Breast epithelium (tissue), 4 donors: ENCODE data around the gene ALDH1A1. TPM values are rescaled to one million over a fixed set of nuclear protein-coding genes. Genes with fewer than 3 reads are reported as not detected.

Experiments
- DNase-seq, 2 donors: peaks; one replicate each; pipeline ENCODE4 v3.0.0-alpha.2; 2019; ENCODE audit warnings: low spot score in 2 of 2
- H3K27ac ChIP-seq, 2 donors: fragments of 200-600 bp; sonication (generic) in 1 of 2; one replicate each; pipeline ENCODE4 v1.5.1; 2016 to 2019; ENCODE audit warnings: mild to moderate bottlenecking in 1 of 2
- H3K27me3 ChIP-seq, 2 donors: fragments of 200-600 bp; sonication (generic) in 1 of 2; one replicate each; pipeline versions ENCODE4 v1.5.1 to v1.6.0; 2017 to 2019; ENCODE audit warnings: control low read depth in 1 of 2, mild to moderate bottlenecking in 1 of 2
- H3K36me3 ChIP-seq: fragments of 200-600 bp; one replicate; pipeline ENCODE4 v1.5.1; 2019
- H3K4me1 ChIP-seq, 2 donors: fragments of 200-600 bp; sonication (generic); one replicate each; pipeline ENCODE4 v1.5.1; 2016 to 2019; ENCODE audit warnings: control low read depth in 1 of 2
- H3K4me3 ChIP-seq, 3 donors: fragments of 200-600 bp; sonication (generic); 1 replicate in 2 of 3; 2 replicates in 1 of 3; pipeline ENCODE4 v1.5.1; 2016 to 2019; ENCODE audit warnings: mild to moderate bottlenecking in 3 of 3, moderate library complexity in 2 of 3
- H3K9me3 ChIP-seq, 2 donors: fragments of 200-600 bp; sonication (generic) in 1 of 2; one replicate each; pipeline ENCODE4 v1.5.1; 2016 to 2019; ENCODE audit warnings: control low read depth in 1 of 2
- CTCF ChIP-seq, 3 donors: fragments of 450-650 bp; IDR thresholded peaks; one replicate each; pipeline ENCODE4 v1.5.1; 2016 to 2017; ENCODE audit warnings: antibody characterized with exemption in 3 of 3, mild to moderate bottlenecking in 3 of 3, moderate library complexity in 3 of 3
- POLR2A ChIP-seq: fragments of 450-650 bp; IDR thresholded peaks from one replicate; pipeline ENCODE4 v1.6.1; 2016; ENCODE audit warnings: antibody characterized with exemption, mild to moderate bottlenecking, moderate library complexity
- POLR2AphosphoS5 ChIP-seq, 3 donors: sonication (generic); formaldehyde crosslinking; IDR thresholded peaks; one replicate each; pipeline ENCODE4 v1.6.1; 2017; ENCODE audit warnings: antibody characterized with exemption in 3 of 3
- intact Hi-C: fragments of 100-400 bp; cut with DNase I; formaldehyde crosslinking; loops from one replicate; pipeline ENCODE4 v1.15.1; 2023; ENCODE audit warnings: low total_unique reads
- total RNA-seq, 3 donors: library from RNA; depleted of rRNA; stranded (reverse); fragments of >200 nt; gene quantifications; one replicate each; pipeline ENCODE4 v1.1.0, GENCODE V29; 2016

Gene ALDH1A1
- total RNA-seq, 3 donors from 2014 or later, result 67.2 to 233 (median 80.1) TPM

GRCh38 chr9:72954431-72955125 lies 1.7 kb upstream of the ALDH1A1 start:
- no peak for DNase-seq
- H3K4me3 ChIP-seq, result no peak overlapping the region
- H3K36me3 ChIP-seq, result no peaks in the 10 kb centered on the region
- intact Hi-C loops, result no loop called here
- H3K4me1 ChIP-seq, result no peaks in the 10 kb centered on the region
- H3K27ac ChIP-seq, result peak overlapping the region; percentile 52 to 68
- TF ChIP-seq POLR2A (no peak), CTCF (IDR thresholded peaks at IDR 0.05) (no peak), POLR2AphosphoS5 (IDR thresholded peaks at IDR 0.05) (peak in 2 of 3 donors; percentile 70 to 93)
- no peaks in the 10 kb centered on the region for H3K27me3 ChIP-seq
- H3K9me3 ChIP-seq, result peaks cover 0 to 10% of the 10 kb centered on the region in 2 donors

- Histone ChIP-seq H3K27me3 (no peaks in the 10 kb centered on the region), H3K36me3 (no peaks in the 10 kb centered on the region), H3K27ac (peak overlapping the region; percentile 19 to 59), H3K4me1 (no peaks in the 10 kb centered on the region), H3K4me3 (peak overlapping the region; percentile 37 to 55 (median 41)), H3K9me3 (no peaks in the 10 kb centered on the region)
- DNase-seq, result no peak
- intact Hi-C loops, result no loop called here
- TF ChIP-seq CTCF (IDR thresholded peaks at IDR 0.05), result no peak
- TF ChIP-seq POLR2A, result no peak
- no peak for TF ChIP-seq POLR2AphosphoS5 (IDR thresholded peaks at IDR 0.05)
These were observed 517 bp downstream of the ALDH1A1 start for GRCh38 chr9:72952381-72952690.

GRCh38 chr9:72951520-72952380 lies 1.1 kb downstream of the ALDH1A1 start:
- H3K4me3 ChIP-seq, result peak overlapping the region; percentile 37 to 55 (median 41)
- DNase-seq, result no peak
- intact Hi-C loops, result loop anchor here (2.0 kb wide), 1 partner anchor 47 kb away; no protein-coding TSS in a partner anchor
- no peaks in the 10 kb centered on the region for H3K9me3 ChIP-seq
- H3K27me3 ChIP-seq, result no peaks in the 10 kb centered on the region
- H3K36me3 ChIP-seq, result no peaks in the 10 kb centered on the region
- TF ChIP-seq POLR2AphosphoS5 (IDR thresholded peaks at IDR 0.05), result no peak
- TF ChIP-seq CTCF (IDR thresholded peaks at IDR 0.05), result no peak
- no peak for TF ChIP-seq POLR2A
- no peaks in the 10 kb centered on the region for H3K4me1 ChIP-seq
- H3K27ac ChIP-seq, result peak overlapping the region; percentile 19 to 59

- no peak for DNase-seq
- no peaks in the 10 kb centered on the region for H3K36me3 ChIP-seq
- intact Hi-C loops, result loop anchor here (2.0 kb wide), 1 partner anchor 46 kb away; no protein-coding TSS in a partner anchor
- peak overlapping the region; percentile 37 to 55 (median 41) for H3K4me3 ChIP-seq
- H3K9me3 ChIP-seq, result no peaks in the 10 kb centered on the region
- H3K27ac ChIP-seq, result no peak overlapping the region
- TF ChIP-seq CTCF (IDR thresholded peaks at IDR 0.05) (no peak), POLR2A (no peak), POLR2AphosphoS5 (IDR thresholded peaks at IDR 0.05) (no peak)
- H3K27me3 ChIP-seq, result no peaks in the 10 kb centered on the region
- no peaks in the 10 kb centered on the region for H3K4me1 ChIP-seq
These were observed 1.9 kb downstream of the ALDH1A1 start for GRCh38 chr9:72950875-72951442.
